H9 (cell line): ENCODE data around the gene TMEM98. TPM values are rescaled to one million over a fixed set of nuclear protein-coding genes. Genes with fewer than 3 reads are reported as not detected.

ENCODE experiments used
- DNase-seq: peaks from one replicate; pipeline ENCODE4 v3.0.0-alpha.2; 2017
- H2AFZ ChIP-seq: one replicate; pipeline ENCODE4 v1.6.1; 2013; ENCODE audit warnings: mild to moderate bottlenecking, low read length, control low read depth, moderate library complexity
- H2AK5ac ChIP-seq: 2 replicates; pipeline ENCODE4 v1.6.1; 2013; ENCODE audit warnings: low read length, control low read depth, mixed read lengths; ENCODE audit not compliant: insufficient read length
- H2BK120ac ChIP-seq: one replicate; pipeline ENCODE4 v1.6.1; 2013; ENCODE audit warnings: low read depth, mild to moderate bottlenecking, low read length, control low read depth, inconsistent platforms; ENCODE audit not compliant: poor library complexity, severe bottlenecking
- H2BK12ac ChIP-seq: 2 replicates; pipeline ENCODE4 v1.6.1; 2013; ENCODE audit warnings: low read length, control low read depth, mixed read lengths, low read depth; ENCODE audit not compliant: insufficient read length
- H2BK15ac ChIP-seq: 2 replicates; pipeline ENCODE4 v1.6.1; 2013; ENCODE audit warnings: low read depth, low read length, control low read depth
- H2BK20ac ChIP-seq: one replicate; pipeline ENCODE4 v1.6.1; 2013; ENCODE audit warnings: low read depth, mild to moderate bottlenecking, low read length, control low read depth, inconsistent platforms; ENCODE audit not compliant: poor library complexity, severe bottlenecking
- H2BK5ac ChIP-seq: 2 replicates; pipeline ENCODE4 v1.6.1; 2013; ENCODE audit warnings: low read length, control low read depth, mixed read lengths; ENCODE audit not compliant: insufficient read length
- H3K14ac ChIP-seq: 2 replicates; pipeline ENCODE4 v1.6.1; 2013; ENCODE audit warnings: low read length, control low read depth; ENCODE audit not compliant: insufficient read depth
- H3K18ac ChIP-seq: 2 replicates; pipeline ENCODE4 v1.6.1; 2013; ENCODE audit warnings: low read depth, mild to moderate bottlenecking, mixed read lengths, low read length, control low read depth; ENCODE audit not compliant: insufficient read length
- H3K23ac ChIP-seq: 2 replicates; pipeline ENCODE4 v1.6.1; 2013; ENCODE audit warnings: low read length, control low read depth, mixed read lengths, low read depth; ENCODE audit not compliant: insufficient read length
- H3K23me2 ChIP-seq: 2 replicates; pipeline ENCODE4 v1.6.1; 2013; ENCODE audit warnings: low read depth, mild to moderate bottlenecking, mixed read lengths, low read length, control low read depth; ENCODE audit not compliant: insufficient read length, poor library complexity, severe bottlenecking
- H3K27ac ChIP-seq: 2 replicates; pipeline ENCODE4 v1.5.1; 2013; ENCODE audit warnings: low read length, control low read depth, mixed read lengths, low read depth; ENCODE audit not compliant: insufficient read length
- H3K27me3 ChIP-seq: 2 replicates; pipeline ENCODE4 v1.6.1; 2013; ENCODE audit warnings: low read length, control low read depth, inconsistent platforms; ENCODE audit not compliant: insufficient read depth
- H3K4ac ChIP-seq: 2 replicates; pipeline ENCODE4 v1.6.1; 2013; ENCODE audit warnings: low read depth, mild to moderate bottlenecking, control low read depth, inconsistent platforms, low read length, moderate library complexity
- H3K4me1 ChIP-seq: 2 replicates; pipeline ENCODE4 v1.6.1; 2013; ENCODE audit warnings: low read length, control low read depth, inconsistent platforms; ENCODE audit not compliant: insufficient read depth
- H3K4me2 ChIP-seq: 2 replicates; pipeline ENCODE4 v1.6.1; 2013; ENCODE audit warnings: low read length, control low read depth, mixed read lengths; ENCODE audit not compliant: insufficient read length, insufficient read depth
- H3K56ac ChIP-seq: 2 replicates; pipeline ENCODE4 v1.6.1; 2013; ENCODE audit warnings: low read depth, mild to moderate bottlenecking, mixed read lengths, low read length, control low read depth; ENCODE audit not compliant: insufficient read length
- H3K79me1 ChIP-seq: 2 replicates; pipeline ENCODE4 v1.6.1; 2013; ENCODE audit warnings: low read depth, mild to moderate bottlenecking, moderate library complexity, low read length, control low read depth, inconsistent platforms; ENCODE audit not compliant: insufficient read depth, poor library complexity, severe bottlenecking
- H3K79me2 ChIP-seq: 2 replicates; pipeline ENCODE4 v1.6.1; 2013; ENCODE audit warnings: low read length, control low read depth, inconsistent platforms; ENCODE audit not compliant: insufficient read depth
- H3K9ac ChIP-seq: 2 replicates; pipeline ENCODE4 v1.6.1; 2013; ENCODE audit warnings: low read length, control low read depth, mixed read lengths; ENCODE audit not compliant: insufficient read length; ENCODE audit errors: extremely low read depth
- H3K9me3 ChIP-seq: one replicate; pipeline ENCODE4 v1.6.1; 2013; ENCODE audit warnings: low read depth, low read length, inconsistent platforms; ENCODE audit not compliant: control insufficient read depth
- H3T11ph ChIP-seq: one replicate; pipeline ENCODE4 v1.6.1; 2013; ENCODE audit warnings: mild to moderate bottlenecking, low read length, control low read depth, inconsistent platforms
- H4K20me1 ChIP-seq: one replicate; pipeline ENCODE4 v1.6.1; 2013; ENCODE audit not compliant: control insufficient read depth, insufficient read length, insufficient read depth
- H4K5ac ChIP-seq: 2 replicates; pipeline ENCODE4 v1.6.1; 2013; ENCODE audit warnings: low read depth, mild to moderate bottlenecking, mixed read lengths, low read length, control low read depth; ENCODE audit not compliant: insufficient read length
- H4K8ac ChIP-seq: replicated peaks from 2 replicates; pipeline ENCODE4 v1.6.1; 2013; ENCODE audit warnings: low read length, control low read depth, mixed read lengths, low read depth; ENCODE audit not compliant: insufficient read length
- H4K91ac ChIP-seq: 2 replicates; pipeline ENCODE4 v1.6.1; 2013; ENCODE audit warnings: low read depth, mild to moderate bottlenecking, moderate library complexity, mixed read lengths, low read length, control low read depth; ENCODE audit not compliant: insufficient read length
- H3K27ac Mint-ChIP-seq, 3 experiments: 2 replicates in 2 of 3; 3 replicates in 1 of 3; pipeline ENCODE4 v1.8.0; 2020 to 2021; ENCODE audit warnings: mixed read lengths in 3 of 3, mild to moderate bottlenecking in 1 of 3, moderate library complexity in 1 of 3
- H3K27me3 Mint-ChIP-seq: 2 replicates; pipeline ENCODE4 v1.8.0; 2021; ENCODE audit warnings: low read depth, mild to moderate bottlenecking, moderate library complexity, mixed read lengths
- H3K36me3 Mint-ChIP-seq, 3 experiments: 2 replicates in 2 of 3; 3 replicates in 1 of 3; pipeline ENCODE4 v1.8.0; 2020 to 2021; ENCODE audit warnings: low read depth in 3 of 3, mixed read lengths in 3 of 3; ENCODE audit not compliant: insufficient read depth in 1 of 3
- H3K4me1 Mint-ChIP-seq, 2 experiments: 2 replicates each; pipeline ENCODE4 v1.8.0; 2020; ENCODE audit warnings: mixed read lengths in 2 of 2
- H3K4me3 Mint-ChIP-seq, 2 experiments: 2 replicates in 1 of 2; 3 replicates in 1 of 2; pipeline ENCODE4 v1.8.0; 2020 to 2021; ENCODE audit warnings: mild to moderate bottlenecking in 2 of 2, mixed read lengths in 2 of 2, moderate library complexity in 1 of 2
- H3K9me3 Mint-ChIP-seq, 2 experiments: 2 replicates in 1 of 2; 3 replicates in 1 of 2; pipeline ENCODE4 v1.8.0; 2020; ENCODE audit warnings: mild to moderate bottlenecking in 2 of 2, mixed read lengths in 2 of 2, moderate library complexity in 1 of 2
- CTCF ChIP-seq: fragments of 200-600 bp; sonication (generic); conservative IDR thresholded peaks from 3 replicates; pipeline ENCODE4 v1.8.0; 2021; ENCODE audit warnings: antibody characterized with exemption, mild to moderate bottlenecking
- WGBS: extraction: QIAGEN DNeasy Blood & Tissue Kit; methylation state at CpG from one replicate; pipeline ENCODE4 v1.1.7; 2013; ENCODE audit warnings: missing lambda C conversion rate, low lambda C conversion rate, mixed read lengths; ENCODE audit not compliant: insufficient read length; ENCODE audit errors: extremely low coverage; 5-methylcytosine and 5-hydroxymethylcytosine counted together
- total RNA-seq: library from RNA; stranded (reverse); gene quantifications from 2 replicates; pipeline ENCODE4 v1.2.1, GENCODE V29; 2021

TMEM98 gene
- total RNA-seq, 1 experiment from 2014 or later = 78.4 TPM

- peaks cover 6% of the 10 kb centered on the region for H3K9me3 ChIP-seq
- H4K8ac ChIP-seq = no peak overlapping the region
- no peaks in the 10 kb centered on the region for H3K79me2 ChIP-seq
- no peak overlapping the region for H3K4me2 ChIP-seq
- H2AK5ac ChIP-seq = no peak overlapping the region
- H2BK20ac ChIP-seq = no peak overlapping the region
- H3K56ac ChIP-seq = no peak overlapping the region
- no peak overlapping the region for H2BK15ac ChIP-seq
- H4K20me1 ChIP-seq = no peaks in the 10 kb centered on the region
- Mint-ChIP-seq H3K4me1 (no peaks in the 10 kb centered on the region), H3K4me3 (no peak overlapping the region), H3K27me3 (peaks cover 4% of the 10 kb centered on the region; the same call in 1 of the 2 replicates), H3K27ac (no peak overlapping the region), H3K36me3 (no peaks in the 10 kb centered on the region; a peak in 1 of 7 replicates), H3K9me3 (peaks cover 6 to 8% of the 10 kb centered on the region in 2 experiments)
- H3K4ac ChIP-seq = no peak overlapping the region
- H3K4me1 ChIP-seq = no peaks in the 10 kb centered on the region
- no peak overlapping the region for H3T11ph ChIP-seq
- no peak overlapping the region for H2BK12ac ChIP-seq
- no peaks in the 10 kb centered on the region for H3K79me1 ChIP-seq
- H4K5ac ChIP-seq = no peak overlapping the region
- H2BK5ac ChIP-seq = no peak overlapping the region
- H3K18ac ChIP-seq = no peak overlapping the region
- no peaks in the 10 kb centered on the region for H3K27me3 ChIP-seq
- H4K91ac ChIP-seq = no peak overlapping the region
- H3K27ac ChIP-seq = no peak overlapping the region
- no peak for DNase-seq
- no CpG with 5 or more reads among the region's 1 CpG for WGBS
- H2BK120ac ChIP-seq = no peak overlapping the region
- no peak overlapping the region for H3K14ac ChIP-seq
- no peaks in the 10 kb centered on the region for H3K23me2 ChIP-seq
- H2AFZ ChIP-seq = no peak overlapping the region
- no peak overlapping the region for H3K9ac ChIP-seq
- H3K23ac ChIP-seq = no peak overlapping the region
- no peak for TF ChIP-seq CTCF
These were observed 48.7 kb downstream of the TMEM98 start for GRCh38 chr17:32976605-32977004.
